ENCODE measurements around the gene SLC24A4. TPM values are rescaled to one million over a fixed set of nuclear protein-coding genes. Genes with fewer than 3 reads are reported as not detected.
A peak's percentile ranks its signal among the peaks of the same experiment; 100 is the strongest.

SLC24A4 gene
- total RNA-seq, 1 experiment from 2014 or later, result not detected

GRCh38 chr14:92352158-92352985, 29.4 kb downstream of the SLC24A4 start:
- Mint-ChIP-seq H3K4me3 (ENCODE audit: unreplicated experiment) (no peak overlapping the region), H3K9me3 (ENCODE audit: unreplicated experiment) (no peaks in the 10 kb centered on the region), H3K27ac (ENCODE audit: low read depth, unreplicated experiment) (no peak overlapping the region), H3K36me3 (ENCODE audit: insufficient read depth, unreplicated experiment) (no peaks in the 10 kb centered on the region), H3K27me3 (ENCODE audit: insufficient read depth, unreplicated experiment) (peaks cover 22% of the 10 kb centered on the region), H3K4me1 (ENCODE audit: insufficient read depth, unreplicated experiment) (no peaks in the 10 kb centered on the region)
- peak; percentile 47 for DNase-seq (ENCODE audit: unreplicated experiment)
- POLR2A ChIA-PET, result interaction anchor here (1.2 kb wide), 1 partner anchor 13 kb away, joined by 3 read pairs; no protein-coding TSS in a partner anchor
- CTCF ChIA-PET, result interaction anchor here (0.6 to 1.3 kb wide), 2 partner anchors 118 to 192 kb away, joined by 3 to 4 read pairs; no protein-coding TSS in a partner anchor
- intact Hi-C loops (cut with micrococcal nuclease), result no loop called here
- BruUV-seq (replicated peaks), result no TSS peak
- TF ChIP-seq, protein P1, sequence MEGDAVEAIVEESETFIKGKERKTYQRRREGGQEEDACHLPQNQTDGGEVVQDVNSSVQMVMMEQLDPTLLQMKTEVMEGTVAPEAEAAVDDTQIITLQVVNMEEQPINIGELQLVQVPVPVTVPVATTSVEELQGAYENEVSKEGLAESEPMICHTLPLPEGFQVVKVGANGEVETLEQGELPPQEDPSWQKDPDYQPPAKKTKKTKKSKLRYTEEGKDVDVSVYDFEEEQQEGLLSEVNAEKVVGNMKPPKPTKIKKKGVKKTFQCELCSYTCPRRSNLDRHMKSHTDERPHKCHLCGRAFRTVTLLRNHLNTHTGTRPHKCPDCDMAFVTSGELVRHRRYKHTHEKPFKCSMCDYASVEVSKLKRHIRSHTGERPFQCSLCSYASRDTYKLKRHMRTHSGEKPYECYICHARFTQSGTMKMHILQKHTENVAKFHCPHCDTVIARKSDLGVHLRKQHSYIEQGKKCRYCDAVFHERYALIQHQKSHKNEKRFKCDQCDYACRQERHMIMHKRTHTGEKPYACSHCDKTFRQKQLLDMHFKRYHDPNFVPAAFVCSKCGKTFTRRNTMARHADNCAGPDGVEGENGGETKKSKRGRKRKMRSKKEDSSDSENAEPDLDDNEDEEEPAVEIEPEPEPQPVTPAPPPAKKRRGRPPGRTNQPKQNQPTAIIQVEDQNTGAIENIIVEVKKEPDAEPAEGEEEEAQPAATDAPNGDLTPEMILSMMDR (IDR thresholded peaks at IDR 0.05; ENCODE audit: unreplicated experiment), result peak; percentile 20

GRCh38 chr14:92353447-92353846, 30.5 kb downstream of the SLC24A4 start:
- DNase-seq (ENCODE audit: unreplicated experiment), result no peak
- Mint-ChIP-seq H3K4me3 (ENCODE audit: unreplicated experiment) (no peak overlapping the region), H3K4me1 (ENCODE audit: insufficient read depth, unreplicated experiment) (no peaks in the 10 kb centered on the region), H3K27ac (ENCODE audit: low read depth, unreplicated experiment) (no peak overlapping the region), H3K27me3 (ENCODE audit: insufficient read depth, unreplicated experiment) (peaks cover 32% of the 10 kb centered on the region), H3K9me3 (ENCODE audit: unreplicated experiment) (no peaks in the 10 kb centered on the region), H3K36me3 (ENCODE audit: insufficient read depth, unreplicated experiment) (no peaks in the 10 kb centered on the region)
- ChIA-PET CTCF (no interaction called here), POLR2A (no interaction called here)
- TF ChIP-seq, protein P1 (IDR thresholded peaks at IDR 0.05; ENCODE audit: unreplicated experiment), result no peak
- intact Hi-C loops (cut with micrococcal nuclease), result no loop called here
- no TSS peak for BruUV-seq (replicated peaks)

- no peak for DNase-seq (ENCODE audit: unreplicated experiment)
- CTCF ChIA-PET, result no interaction called here
- intact Hi-C loops (cut with micrococcal nuclease), result no loop called here
- TF ChIP-seq, protein P1 (IDR thresholded peaks at IDR 0.05; ENCODE audit: unreplicated experiment), result no peak
- Mint-ChIP-seq H3K9me3 (ENCODE audit: unreplicated experiment) (no peaks in the 10 kb centered on the region), H3K36me3 (ENCODE audit: insufficient read depth, unreplicated experiment) (no peaks in the 10 kb centered on the region), H3K4me3 (ENCODE audit: unreplicated experiment) (no peak overlapping the region), H3K27me3 (ENCODE audit: insufficient read depth, unreplicated experiment) (peaks cover 42% of the 10 kb centered on the region), H3K27ac (ENCODE audit: low read depth, unreplicated experiment) (no peak overlapping the region), H3K4me1 (ENCODE audit: insufficient read depth, unreplicated experiment) (no peaks in the 10 kb centered on the region)
- POLR2A ChIA-PET, result interaction anchor here (0.7 kb wide), 1 partner anchor 39 kb away, joined by 7 read pairs; no protein-coding TSS in a partner anchor
- BruUV-seq (replicated peaks), result no TSS peak
Measured at GRCh38 chr14:92356677-92357076, 33.7 kb downstream of the SLC24A4 start.

- Mint-ChIP-seq H3K4me1 (ENCODE audit: insufficient read depth, unreplicated experiment) (no peaks in the 10 kb centered on the region), H3K27ac (ENCODE audit: low read depth, unreplicated experiment) (no peak overlapping the region), H3K4me3 (ENCODE audit: unreplicated experiment) (no peak overlapping the region), H3K9me3 (ENCODE audit: unreplicated experiment) (no peaks in the 10 kb centered on the region), H3K27me3 (ENCODE audit: insufficient read depth, unreplicated experiment) (peaks cover 59% of the 10 kb centered on the region), H3K36me3 (ENCODE audit: insufficient read depth, unreplicated experiment) (no peaks in the 10 kb centered on the region)
- ChIA-PET POLR2A (no interaction called here), CTCF (interaction anchor here (0.7 kb wide), 1 partner anchor 520 kb away, joined by 3 read pairs; no protein-coding TSS in a partner anchor)
- no TSS peak for BruUV-seq (replicated peaks)
- DNase-seq (ENCODE audit: unreplicated experiment), result no peak
- TF ChIP-seq, protein P1 (IDR thresholded peaks at IDR 0.05; ENCODE audit: unreplicated experiment), result no peak
- intact Hi-C loops (cut with micrococcal nuclease), result no loop called here
Measured at GRCh38 chr14:92360651-92361370, 37.8 kb downstream of the SLC24A4 start.

Measured in MCF 10A (cell line).